Stimulated activated CD8-positive, alpha-beta memory T cell treated with anti-CD3 and anti-CD28 coated beads, Interleukin-2, amount 100 ng/mL, for 1 hour (primary cell): ENCODE results near the gene GKN1.

ENCODE experiments used
- DNase-seq, 2 donors: peaks; one replicate each; pipeline ENCODE4 v3.0.0-alpha.2; 2020; ENCODE audit warnings: low read depth in 2 of 2

Gene GKN1

DNA sequence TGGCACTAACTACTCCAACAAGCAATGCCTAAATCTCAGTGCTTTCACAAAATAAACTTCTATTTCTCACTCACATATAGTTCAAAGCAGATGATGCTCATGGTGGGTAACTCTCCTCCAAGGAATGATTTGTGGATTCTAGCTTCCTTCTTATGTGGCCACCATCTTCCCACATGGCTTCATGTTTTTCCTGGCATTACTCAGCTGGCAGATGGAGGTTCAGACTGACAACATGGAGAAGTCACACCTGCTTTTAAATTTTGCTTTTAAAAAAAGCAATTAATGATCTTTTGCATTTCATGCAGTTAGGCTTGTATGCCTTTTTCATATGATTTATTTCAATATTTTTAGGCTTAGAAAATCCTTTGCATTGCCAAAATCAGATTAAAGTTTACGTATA lies 15.4 kb upstream of the GKN1 start:
- no peak for DNase-seq

DNA sequence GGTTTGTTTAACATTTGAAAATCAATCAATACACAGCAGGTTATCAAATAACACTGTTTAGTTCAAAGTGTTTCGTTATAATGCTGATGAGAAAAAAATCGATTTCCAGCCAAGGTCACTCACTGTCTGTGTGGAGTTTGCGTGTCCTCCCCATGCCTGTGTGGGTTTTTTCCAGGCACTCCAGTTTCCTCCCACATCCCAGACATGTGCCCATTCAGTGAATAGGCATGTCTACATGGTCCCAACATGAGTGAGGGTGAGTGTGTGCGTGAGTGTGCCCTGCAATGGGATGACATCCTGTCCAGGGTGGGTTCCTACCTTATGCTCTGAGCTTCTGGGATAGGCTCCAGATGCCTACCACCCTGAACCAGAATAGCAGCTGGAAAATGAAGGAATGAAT lies 13.1 kb upstream of the GKN1 start:
- no peak for DNase-seq

DNA sequence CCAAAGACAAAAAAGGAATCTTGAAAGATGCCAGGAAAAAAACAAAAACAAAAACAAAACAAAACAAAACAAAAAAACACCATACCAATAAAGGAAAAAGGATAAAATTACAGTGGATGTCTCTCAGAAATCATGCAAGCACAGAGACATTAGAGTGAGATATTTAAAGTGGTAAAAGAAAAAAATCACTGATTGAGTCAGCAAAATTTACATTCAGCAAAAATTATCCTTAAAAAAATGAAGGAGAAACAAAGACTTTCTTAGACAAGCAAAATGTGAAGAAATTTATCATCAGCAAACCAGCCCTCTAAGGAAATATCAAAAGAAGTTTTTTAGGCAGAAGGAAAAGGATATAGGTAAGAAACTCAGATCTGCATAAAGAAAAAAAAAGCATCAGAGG lies 10.2 kb upstream of the GKN1 start:
- DNase-seq: no peak

DNA sequence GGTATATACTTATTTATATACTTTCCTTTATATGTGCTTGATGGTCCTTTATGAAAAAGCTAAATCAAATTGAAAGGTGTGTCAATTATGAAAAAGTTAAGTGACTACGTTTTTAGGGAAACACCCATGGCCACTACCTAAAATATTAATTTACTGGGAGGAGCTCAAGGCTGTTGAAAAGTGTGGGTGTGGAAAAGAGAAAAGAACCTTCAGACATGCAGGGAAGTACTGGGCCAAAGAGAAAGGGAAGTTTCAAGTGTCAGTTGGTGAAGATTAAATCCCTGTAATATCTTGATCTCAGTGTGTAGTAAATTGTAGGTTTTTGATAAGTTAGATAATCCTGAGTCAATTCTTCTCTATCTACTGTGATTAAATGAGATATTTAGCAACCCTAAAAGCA lies 6.2 kb upstream of the GKN1 start:
- DNase-seq: no peak

DNA sequence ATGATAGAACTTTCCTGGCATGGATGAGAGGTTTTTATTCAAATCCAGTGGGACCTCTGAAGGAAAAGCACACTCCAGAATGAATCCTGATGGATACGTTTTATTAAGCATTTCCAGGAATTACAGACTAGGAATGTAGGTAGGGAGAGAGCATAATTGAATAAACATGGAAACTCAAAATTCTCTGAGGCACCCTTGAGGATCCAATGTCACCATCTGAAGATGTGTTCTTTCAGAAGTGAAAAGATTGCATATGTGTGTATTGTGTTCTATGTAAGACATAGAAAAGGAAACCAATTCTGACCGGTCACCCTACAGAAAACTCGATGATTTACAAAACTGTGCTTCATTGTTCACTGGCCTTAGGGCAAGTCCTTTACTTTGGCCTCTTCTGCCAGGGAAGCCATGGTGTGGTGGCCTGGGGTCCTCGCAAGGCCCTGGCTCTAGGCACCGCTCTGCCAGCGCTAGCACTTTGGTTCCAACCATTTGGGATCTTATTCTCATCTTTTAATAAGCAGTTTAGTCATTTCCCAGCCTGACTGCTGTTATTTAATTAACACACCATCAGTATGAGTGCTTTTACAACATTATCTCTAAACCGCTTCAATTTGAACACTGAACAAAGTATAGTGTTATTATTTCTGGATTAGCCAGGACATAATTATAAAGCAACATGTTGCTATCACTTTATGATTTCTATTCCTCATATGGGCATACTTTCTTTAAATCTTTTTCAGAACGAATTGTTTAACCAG lies 4.5 kb upstream of the GKN1 start:
- no peak for DNase-seq

DNA sequence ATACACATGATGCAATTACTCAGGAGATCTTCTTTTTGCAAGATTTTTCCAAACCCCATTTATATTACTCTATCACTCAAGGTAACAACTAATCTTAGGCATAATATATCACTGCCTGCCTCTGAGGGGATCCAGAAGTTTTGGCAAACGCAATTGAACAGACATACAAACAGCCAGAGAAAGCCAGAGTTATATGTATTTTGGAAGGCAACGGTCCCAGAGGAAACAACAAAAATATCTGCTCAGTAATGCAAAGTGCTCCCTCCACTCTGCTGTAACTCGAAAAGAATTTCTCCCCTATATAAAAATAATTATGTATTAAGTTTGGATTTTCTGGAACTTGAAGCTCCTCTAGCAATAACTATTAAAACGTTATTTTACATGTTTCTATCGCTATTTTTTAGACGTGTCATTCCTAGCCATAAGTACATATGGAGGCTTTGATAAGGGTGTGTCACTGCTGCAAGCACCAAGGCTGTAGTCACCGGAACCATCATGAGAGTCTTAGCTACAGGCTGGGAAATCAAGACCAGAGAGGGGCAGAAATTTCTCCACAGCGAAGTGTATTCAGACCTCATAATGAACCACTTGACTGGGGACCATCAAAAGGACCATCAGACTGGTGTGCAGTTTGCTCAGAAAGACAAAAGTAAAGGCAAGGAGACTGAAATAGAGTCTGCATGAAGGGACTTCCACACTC lies 3.7 kb upstream of the GKN1 start:
- DNase-seq: no peak

DNA sequence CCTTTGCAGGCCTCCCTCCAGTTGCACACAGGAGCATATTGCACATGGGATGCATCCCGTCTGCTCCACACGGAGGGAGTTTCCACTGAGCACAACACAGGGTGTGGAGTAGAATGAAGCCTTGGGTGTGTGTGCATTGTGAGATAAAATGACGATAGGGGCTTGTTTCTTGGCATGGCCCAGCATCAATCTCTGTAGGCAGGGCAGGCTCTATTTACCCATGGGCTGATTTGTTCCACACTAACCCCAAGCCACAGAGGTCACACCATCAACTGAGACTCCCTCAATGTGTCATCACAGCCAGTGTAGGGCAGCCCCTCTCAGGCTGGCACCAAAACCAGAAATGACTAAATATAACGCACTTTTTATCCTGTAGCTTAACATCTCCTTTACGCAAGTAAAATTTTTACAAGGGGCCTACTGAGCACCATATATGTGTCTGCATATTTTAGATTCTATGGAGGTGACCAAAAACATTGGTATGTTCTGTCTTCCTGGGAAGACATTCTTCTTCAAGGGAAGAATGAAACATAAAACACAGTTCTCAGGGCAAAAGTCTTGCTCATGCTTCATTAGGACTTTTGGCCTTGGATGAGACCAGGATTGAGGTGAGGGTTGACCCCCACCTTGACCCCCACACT lies 2.7 kb upstream of the GKN1 start:
- no peak for DNase-seq

DNA sequence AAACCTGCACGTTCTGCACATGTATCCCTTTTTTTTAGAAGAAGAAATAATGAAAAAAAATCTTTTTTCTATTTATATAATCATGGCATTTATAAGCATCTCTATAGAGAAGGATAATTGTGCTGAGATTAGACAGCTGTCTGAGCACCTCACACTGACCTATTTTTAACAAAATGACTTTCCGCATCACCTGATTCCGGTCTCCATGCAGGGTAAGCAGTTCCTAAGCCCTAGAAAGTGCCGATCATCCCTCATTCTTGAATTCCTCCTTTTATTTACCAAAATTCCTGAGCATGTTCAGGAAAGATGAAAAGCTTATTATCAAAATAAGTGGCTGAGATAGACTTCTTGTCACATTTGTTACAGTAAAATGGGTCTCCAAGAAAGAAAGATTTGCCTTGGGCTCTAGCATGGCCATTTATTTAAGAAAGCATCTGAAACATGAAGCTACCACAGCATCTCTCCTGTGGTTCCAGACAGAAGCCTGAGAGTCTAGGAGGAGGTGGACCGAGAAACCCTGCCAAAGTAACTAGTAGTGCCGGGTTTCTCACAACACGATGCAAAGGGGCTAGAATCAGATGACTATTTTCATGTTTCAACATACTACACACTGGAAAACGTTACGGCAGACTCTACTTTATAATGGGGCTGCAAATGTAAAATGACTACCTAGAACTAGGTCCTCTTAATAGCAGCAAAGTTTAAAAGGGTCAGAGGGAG lies 670 bp downstream of the GKN1 start:
- DNase-seq: no peak

DNA sequence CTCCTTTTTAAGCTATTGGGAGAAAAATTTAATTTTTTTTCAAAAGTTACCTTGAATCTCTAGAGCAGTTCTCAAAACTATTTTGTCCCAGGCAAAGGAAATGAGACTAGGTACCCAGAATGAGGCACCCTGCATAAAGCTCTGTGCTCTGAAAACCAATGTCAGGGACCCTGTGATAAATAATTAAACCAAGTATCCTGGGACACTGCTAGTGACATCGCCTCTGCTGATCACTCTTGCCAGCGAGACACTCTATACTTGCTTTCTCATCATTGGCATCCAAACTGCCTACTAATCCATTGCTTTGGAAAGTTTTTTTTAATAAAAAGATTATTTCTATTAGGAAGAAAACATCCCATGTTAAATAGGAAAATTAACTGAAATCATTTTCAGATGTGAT lies 1.4 kb downstream of the GKN1 start:
- DNase-seq: no peak

DNA sequence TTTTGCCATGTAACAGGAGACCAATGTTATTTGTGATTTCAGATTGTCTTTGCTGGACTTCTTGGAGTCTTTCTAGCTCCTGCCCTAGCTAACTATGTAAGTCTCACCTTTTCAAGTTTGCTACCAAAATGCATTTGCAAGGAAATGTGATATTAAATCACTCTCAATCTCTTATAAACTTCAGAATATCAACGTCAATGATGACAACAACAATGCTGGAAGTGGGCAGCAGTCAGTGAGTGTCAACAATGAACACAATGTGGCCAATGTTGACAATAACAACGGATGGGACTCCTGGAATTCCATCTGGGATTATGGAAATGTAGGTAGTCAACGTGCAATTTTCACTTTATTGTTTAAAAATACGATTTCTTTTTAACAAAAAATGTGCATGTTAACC lies 3.0 kb downstream of the GKN1 start:
- no peak for DNase-seq

DNA sequence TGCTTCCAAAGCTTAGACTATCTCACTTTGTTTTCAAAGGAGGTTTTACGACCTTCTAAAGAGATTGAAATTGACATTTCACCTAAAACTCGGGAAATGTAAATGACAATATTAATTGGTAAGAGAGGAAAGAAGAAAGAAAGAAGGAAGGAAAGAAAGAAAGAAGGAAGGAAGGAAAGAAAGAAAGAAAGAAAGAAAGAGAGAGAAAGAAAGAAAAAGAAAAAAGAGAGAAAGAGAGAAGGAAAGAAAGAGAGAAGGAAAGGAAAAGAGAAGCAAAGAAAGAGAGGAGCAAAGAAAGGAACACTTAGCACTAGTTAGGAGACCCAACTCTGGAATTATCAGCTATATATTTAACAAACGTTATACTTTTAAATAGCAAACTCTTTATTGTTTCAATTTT lies 3.7 kb downstream of the GKN1 start:
- no peak for DNase-seq

DNA sequence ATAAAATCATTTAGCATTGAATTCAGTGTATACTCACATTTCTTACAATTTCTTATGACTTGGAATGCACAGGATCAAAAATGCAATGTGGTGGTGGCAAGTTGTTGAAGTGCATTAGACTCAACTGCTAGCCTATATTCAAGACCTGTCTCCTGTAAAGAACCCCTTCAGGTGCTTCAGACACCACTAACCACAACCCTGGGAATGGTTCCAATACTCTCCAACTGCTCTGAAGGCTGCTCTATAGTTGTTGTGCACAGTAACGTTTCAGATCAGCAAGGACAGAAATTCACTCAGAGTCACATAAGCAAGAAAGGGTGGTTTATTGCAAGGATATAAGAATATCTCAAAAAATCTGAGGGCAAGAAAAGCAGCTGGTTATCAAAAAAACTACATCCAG lies 6.5 kb downstream of the GKN1 start:
- no peak for DNase-seq

DNA sequence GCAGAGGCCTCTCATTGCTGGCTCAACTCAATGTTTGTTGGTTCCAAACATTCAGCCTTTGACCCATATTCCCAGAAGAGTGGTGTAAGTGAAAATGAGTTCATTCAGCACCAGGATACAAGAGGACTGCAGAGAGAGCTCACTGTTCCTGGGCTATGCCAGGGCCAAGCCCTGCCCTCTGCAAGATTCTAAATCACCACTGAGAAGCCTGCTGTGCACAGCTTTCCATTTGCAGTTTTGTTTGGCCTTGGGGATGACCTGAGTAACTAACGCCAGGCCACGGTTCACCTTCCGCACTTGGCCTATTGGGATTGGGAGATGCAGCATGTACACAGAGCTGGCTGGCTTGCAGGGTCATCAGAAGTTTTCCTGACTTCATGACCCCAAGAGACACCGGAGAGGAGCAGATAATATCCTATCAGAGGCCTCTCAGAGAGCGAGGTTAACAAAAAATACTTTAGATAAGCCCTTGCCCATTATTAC lies 12.6 kb downstream of the GKN1 start:
- no peak for DNase-seq

DNA sequence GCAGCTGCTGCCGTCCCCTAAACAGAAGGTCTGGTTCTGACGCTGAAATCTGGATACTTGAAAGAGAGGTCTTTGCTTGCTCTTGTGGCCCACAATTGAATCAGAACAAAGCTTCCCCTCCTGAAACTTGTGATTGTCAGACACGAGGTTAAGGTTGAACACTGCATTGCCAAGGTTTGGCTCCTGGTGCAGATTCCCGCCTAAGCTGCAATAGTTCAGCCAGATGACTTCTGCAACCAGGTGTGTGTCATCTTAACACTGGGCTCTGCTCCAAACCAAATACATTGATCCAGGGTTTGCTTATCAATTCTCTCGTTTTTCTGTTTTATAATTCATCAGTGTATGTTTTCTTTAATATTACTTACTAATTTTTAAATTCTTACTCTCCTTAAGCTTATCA lies 14.6 kb downstream of the GKN1 start:
- DNase-seq: no peak

DNA sequence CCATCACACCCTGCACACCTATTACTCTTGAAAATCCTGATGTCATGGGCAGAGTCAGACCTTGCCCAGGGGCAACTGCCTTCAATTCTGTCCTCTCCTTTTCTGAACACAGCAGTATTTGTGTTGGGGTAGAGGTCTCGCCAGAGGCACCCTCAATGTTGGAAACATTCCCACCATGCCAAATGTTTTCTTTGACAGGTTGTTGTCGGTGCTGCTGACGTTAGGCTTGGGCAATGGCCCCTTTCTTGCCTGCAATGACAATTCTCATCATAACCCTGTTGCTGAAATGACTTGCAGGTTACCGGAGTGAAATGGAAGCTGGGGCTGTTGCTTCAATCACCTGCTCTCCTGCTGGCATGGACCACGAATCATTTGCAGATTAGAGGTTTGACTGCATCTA lies 17.9 kb downstream of the GKN1 start:
- no peak for DNase-seq

DNA sequence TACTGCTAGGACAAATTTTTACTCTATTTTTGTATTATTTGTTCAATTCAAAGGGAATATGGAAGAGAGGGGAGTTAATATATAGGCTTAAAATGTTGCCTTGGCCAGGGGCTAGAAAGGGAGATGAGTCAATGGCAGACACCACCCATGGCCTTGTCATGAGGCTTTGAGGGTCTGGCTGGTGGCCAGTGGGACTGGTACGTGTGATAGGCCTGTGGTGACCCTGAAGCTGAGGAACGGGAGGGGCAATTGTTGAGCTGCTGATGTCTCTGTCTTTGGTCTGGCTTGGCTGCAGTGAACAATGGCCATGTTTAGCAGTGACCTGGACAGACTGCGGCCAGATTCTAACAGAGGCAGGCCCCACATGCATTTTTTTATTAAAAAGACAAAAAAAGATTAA lies 18.5 kb downstream of the GKN1 start:
- no peak for DNase-seq

DNA sequence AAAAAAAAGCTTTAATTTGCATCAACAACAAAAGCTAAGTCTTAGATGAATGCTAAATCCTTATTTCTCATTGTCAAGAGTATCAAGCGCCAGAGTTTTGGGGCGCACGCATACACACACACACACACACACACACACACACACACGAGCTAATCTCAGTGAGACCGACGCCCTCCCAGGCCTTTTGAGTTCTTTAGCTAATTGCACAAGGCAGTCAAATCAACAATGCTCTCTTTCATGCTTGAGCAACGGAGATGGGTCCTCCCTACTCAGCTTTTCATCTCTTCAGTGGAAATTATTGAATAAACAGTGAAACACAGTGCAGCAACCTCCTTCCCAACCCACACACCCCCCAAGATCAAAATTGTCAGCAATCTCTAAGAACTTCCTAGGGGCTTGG lies 19.2 kb downstream of the GKN1 start:
- DNase-seq: no peak

DNA sequence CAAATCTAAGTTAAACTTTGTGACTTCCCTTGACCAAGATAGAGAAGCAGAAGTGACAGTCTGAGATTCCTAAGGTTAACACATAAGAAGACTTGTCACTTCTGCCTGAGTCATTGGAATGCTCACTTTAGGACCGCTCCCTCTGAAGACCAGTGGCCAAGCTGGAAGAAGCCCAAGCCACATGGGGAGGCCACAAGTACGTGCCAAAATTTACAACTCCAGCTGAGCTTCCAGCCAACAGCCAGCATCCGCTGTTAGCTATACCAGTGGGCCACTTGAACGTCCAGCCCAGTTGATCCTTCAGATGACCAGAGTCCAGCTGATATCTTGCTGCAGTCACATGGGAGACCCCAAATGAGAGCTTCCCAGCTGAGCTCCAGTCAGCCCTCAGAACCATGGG lies 20.4 kb downstream of the GKN1 start:
- DNase-seq: no peak

DNA sequence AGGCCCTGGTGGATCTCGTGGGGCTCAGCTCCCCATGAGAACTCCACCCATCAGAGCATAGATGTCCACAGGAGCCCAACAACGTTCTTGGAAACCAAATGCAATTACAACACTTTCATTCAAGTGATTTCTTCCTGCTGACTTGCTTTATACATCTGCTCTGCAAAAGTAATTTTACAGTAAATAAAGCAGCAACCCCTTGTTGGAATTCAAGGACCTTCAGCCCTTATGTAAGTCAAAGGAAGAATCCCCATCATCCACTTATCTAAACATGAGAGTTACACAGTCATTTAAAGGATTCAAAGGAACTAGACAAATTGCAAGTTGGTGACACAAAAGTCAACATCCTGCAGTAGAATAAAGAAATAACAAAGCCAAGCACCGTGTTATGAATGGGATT lies 21.5 kb downstream of the GKN1 start:
- DNase-seq: no peak

DNA sequence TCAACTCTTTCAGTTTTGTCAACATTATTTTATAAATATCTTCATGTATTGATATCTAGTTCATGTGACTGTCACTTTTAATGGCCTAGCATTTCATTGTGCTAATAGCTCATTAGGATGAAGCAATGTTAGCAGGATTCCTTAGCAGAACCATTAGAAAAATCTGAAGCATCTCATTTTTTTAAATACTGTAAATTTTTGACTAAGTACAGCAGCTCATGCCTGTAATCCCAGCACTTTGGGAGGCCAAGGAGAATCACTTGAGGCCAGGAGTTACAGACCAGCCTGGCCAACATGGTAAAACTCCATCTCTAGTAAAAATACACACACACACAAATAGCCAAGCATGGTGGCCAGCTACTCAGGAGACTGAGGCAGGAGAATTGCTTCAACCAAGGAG lies 23.0 kb downstream of the GKN1 start:
- DNase-seq: no peak

DNA sequence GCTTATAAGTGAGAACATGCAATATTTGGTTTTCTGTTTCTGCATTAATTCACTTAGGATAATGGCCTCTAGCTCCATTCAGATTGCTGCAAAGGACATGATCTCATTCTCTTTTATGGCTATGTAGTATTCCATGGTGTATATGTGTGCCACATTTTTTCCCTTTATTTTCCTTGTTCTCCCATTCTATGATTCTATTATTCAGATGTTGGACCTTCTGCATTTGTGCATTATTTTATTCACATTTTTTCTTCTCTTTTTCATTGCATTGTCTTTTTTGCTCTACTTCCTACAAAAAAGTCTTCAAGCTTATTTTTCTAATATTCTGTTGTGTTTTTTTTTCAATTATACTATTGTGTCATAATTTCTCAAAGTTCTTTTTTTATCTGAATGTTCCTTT lies 27.4 kb downstream of the GKN1 start:
- DNase-seq: no peak

DNA sequence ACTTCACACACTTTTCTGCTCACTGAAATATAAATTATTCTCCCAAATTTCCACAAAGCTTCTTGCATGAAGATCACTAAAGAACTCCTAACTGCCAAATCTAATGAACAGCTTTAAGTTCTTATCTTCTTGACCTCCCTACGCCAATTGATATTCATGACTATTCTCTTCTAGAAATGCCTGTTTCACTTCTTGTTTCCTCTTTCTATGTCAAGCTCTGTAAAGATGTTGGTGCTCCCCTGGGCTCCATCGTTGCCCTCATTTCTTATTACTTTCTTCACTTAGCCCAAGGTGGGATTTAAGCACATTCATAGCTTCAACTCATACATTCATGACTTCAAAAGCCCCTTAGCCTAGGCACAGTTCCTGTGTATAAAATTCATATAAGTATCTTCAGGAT lies 29.3 kb downstream of the GKN1 start:
- no peak for DNase-seq

DNA sequence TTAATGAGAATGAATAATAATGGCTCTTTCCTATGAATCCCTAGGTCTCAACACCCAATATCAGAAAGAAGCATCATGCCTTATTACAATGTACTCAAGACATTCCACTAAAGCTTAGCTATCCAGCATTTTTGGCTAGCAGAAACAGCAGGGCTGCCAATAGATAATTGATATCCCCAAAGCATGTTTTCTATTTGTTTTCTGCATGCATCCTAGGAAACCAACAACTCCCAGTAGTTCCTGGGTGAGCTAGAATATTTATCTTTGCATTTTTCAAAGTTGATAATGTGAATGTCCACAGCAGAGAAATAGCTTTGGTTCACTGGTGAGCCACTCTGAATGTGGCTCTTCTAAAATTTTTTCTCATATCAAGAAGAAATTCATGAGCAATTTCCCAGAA lies 32.7 kb downstream of the GKN1 start:
- no peak for DNase-seq
